ENCODE data around the gene MAB21L4. TPM values are rescaled to one million over a fixed set of nuclear protein-coding genes. Genes with fewer than 3 reads are reported as not detected.

MAB21L4 gene
- total RNA-seq, 1 donor from 2014 or later, result not detected

GRCh38 chr2:240894006-240894405 is 1.9 kb downstream of the MAB21L4 start:
- H3K4me3 Mint-ChIP-seq, result no peak overlapping the region
- H3K9me3 Mint-ChIP-seq, result no peaks in the 10 kb centered on the region
- H3K27ac Mint-ChIP-seq (ENCODE audit: unreplicated experiment), result no peak overlapping the region
- no peaks in the 10 kb centered on the region for H3K36me3 Mint-ChIP-seq (ENCODE audit: low read depth)
- no peaks in the 10 kb centered on the region for H3K27me3 Mint-ChIP-seq (ENCODE audit: low read depth)
- TF ChIP-seq CTCF (conservative IDR thresholded peaks at IDR 0.05), result no peak
- DNase-seq (ENCODE audit: low read depth, low spot score), result no peak
- H3K4me1 Mint-ChIP-seq, result peaks cover 4% of the 10 kb centered on the region

GRCh38 chr2:240893363-240893844 is 2.6 kb downstream of the MAB21L4 start:
- TF ChIP-seq CTCF (conservative IDR thresholded peaks at IDR 0.05), result peak; percentile 43
- no peaks in the 10 kb centered on the region for H3K36me3 Mint-ChIP-seq (ENCODE audit: low read depth)
- no peak overlapping the region for H3K4me3 Mint-ChIP-seq
- no peaks in the 10 kb centered on the region for H3K9me3 Mint-ChIP-seq
- DNase-seq (ENCODE audit: low read depth, low spot score), result no peak
- H3K27me3 Mint-ChIP-seq (ENCODE audit: low read depth), result no peaks in the 10 kb centered on the region
- peaks cover 4% of the 10 kb centered on the region for H3K4me1 Mint-ChIP-seq
- no peak overlapping the region for H3K27ac Mint-ChIP-seq (ENCODE audit: unreplicated experiment)

GRCh38 chr2:240892925-240893324 is 3.0 kb downstream of the MAB21L4 start:
- DNase-seq (ENCODE audit: low read depth, low spot score), result no peak
- no peaks in the 10 kb centered on the region for H3K27me3 Mint-ChIP-seq (ENCODE audit: low read depth)
- no peak for TF ChIP-seq CTCF (conservative IDR thresholded peaks at IDR 0.05)
- no peaks in the 10 kb centered on the region for H3K9me3 Mint-ChIP-seq
- no peak overlapping the region for H3K4me3 Mint-ChIP-seq
- H3K27ac Mint-ChIP-seq (ENCODE audit: unreplicated experiment), result no peak overlapping the region
- no peaks in the 10 kb centered on the region for H3K36me3 Mint-ChIP-seq (ENCODE audit: low read depth)
- H3K4me1 Mint-ChIP-seq, result peaks cover 4% of the 10 kb centered on the region

- Mint-ChIP-seq H3K36me3 (ENCODE audit: low read depth) (no peaks in the 10 kb centered on the region), H3K4me3 (no peak overlapping the region), H3K27me3 (ENCODE audit: low read depth) (no peaks in the 10 kb centered on the region), H3K27ac (ENCODE audit: unreplicated experiment) (no peak overlapping the region), H3K9me3 (no peaks in the 10 kb centered on the region), H3K4me1 (peaks cover 4% of the 10 kb centered on the region)
- DNase-seq (ENCODE audit: low read depth, low spot score), result no peak
- TF ChIP-seq CTCF (conservative IDR thresholded peaks at IDR 0.05), result no peak
These were observed 3.6 kb downstream of the MAB21L4 start for GRCh38 chr2:240892356-240892755.

GRCh38 chr2:240891492-240892340 is 4.2 kb downstream of the MAB21L4 start:
- Mint-ChIP-seq H3K4me1 (peaks cover 4% of the 10 kb centered on the region), H3K36me3 (ENCODE audit: low read depth) (no peaks in the 10 kb centered on the region), H3K4me3 (no peak overlapping the region), H3K27me3 (ENCODE audit: low read depth) (no peaks in the 10 kb centered on the region), H3K9me3 (no peaks in the 10 kb centered on the region), H3K27ac (ENCODE audit: unreplicated experiment) (no peak overlapping the region)
- no peak for DNase-seq (ENCODE audit: low read depth, low spot score)
- TF ChIP-seq CTCF (conservative IDR thresholded peaks at IDR 0.05), result no peak

Data from neural crest cell (in vitro differentiated cells).